ENCODE measurements around the gene USHBP1. TPM values are rescaled to one million over a fixed set of nuclear protein-coding genes. Genes with fewer than 3 reads are reported as not detected.
A peak's percentile ranks its signal among the peaks of the same experiment; 100 is the strongest.

The USHBP1 gene
- total and polyA plus RNA-seq, 2 of the 4 experiments (the other 2 are of a cell fraction), result not detected

- no peak for ATAC-seq (ENCODE audit: low read depth)
- CTCF ChIA-PET, result no interaction called here
Measured at GRCh38 chr19:17262557-17262956, 2.0 kb downstream of the USHBP1 start.

More at GRCh38 chr19:17262557-17262956, 2.0 kb downstream of the USHBP1 start:
- no peak overlapping the region for H3K4me3 ChIP-seq (ENCODE audit: insufficient read depth, low read depth, low read length)
- no peaks in the 10 kb centered on the region for H3K27me3 ChIP-seq (ENCODE audit: control insufficient read depth, insufficient read depth, low read length)
- no peak overlapping the region for H3K4ac ChIP-seq (ENCODE audit: low read depth, low read length)
- H2BK5ac ChIP-seq (ENCODE audit: low read depth, low read length, poor library complexity, severe bottlenecking), result no peak overlapping the region
- no peak overlapping the region for H3K4me2 ChIP-seq (ENCODE audit: low read depth, low read length)
- no peak overlapping the region for H2BK15ac ChIP-seq (ENCODE audit: low read depth, low read length)
- peaks cover 4% of the 10 kb centered on the region for H3K9me1 ChIP-seq (ENCODE audit: insufficient read depth, low read length)
- no peak overlapping the region for H4K8ac ChIP-seq (ENCODE audit: low read depth in 2 of 2, low read length in 2 of 2)
- no peak overlapping the region for H3K9ac ChIP-seq (ENCODE audit: low read depth, low read length)
- DNase-seq, result no peak
- H3K27ac ChIP-seq (ENCODE audit: insufficient read depth, low read length), result no peak overlapping the region
- H4K20me1 ChIP-seq (ENCODE audit: insufficient read depth, low read length), result 0 out of 2 replicates have a peak, but pooled peaks cover 4% of the 10 kb centered on the region
- no peak overlapping the region for H4K91ac ChIP-seq (ENCODE audit: insufficient read depth, low read depth, low read length)
- no TSS peak for BruUV-seq (replicated peaks)
- H3K23ac ChIP-seq (ENCODE audit: low read depth, low read length), result no peak overlapping the region
- no peak for TF ChIP-seq USF2 (IDR thresholded peaks at IDR 0.05; ENCODE audit: low read depth, low read length)
- no peak for TF ChIP-seq FOS (IDR thresholded peaks at IDR 0.05; ENCODE audit: low read depth, low read length)
- TF ChIP-seq BHLHE40 (IDR thresholded peaks at IDR 0.05; ENCODE audit: low read depth, low read length), result no peak
- no peak for TF ChIP-seq CTCF (conservative IDR thresholded peaks at IDR 0.05; ENCODE audit: low read depth, low read length)
- no peak for TF ChIP-seq POLR2A (IDR thresholded peaks at IDR 0.05; ENCODE audit: low read depth, low read length)
- TF ChIP-seq RFX5 (IDR thresholded peaks at IDR 0.05; ENCODE audit: low read depth, low read length), result no peak
- TF ChIP-seq SMC3 (IDR thresholded peaks at IDR 0.05; ENCODE audit: low read depth, low read length), result no peak
- no peak for TF ChIP-seq MXI1 (IDR thresholded peaks at IDR 0.05; ENCODE audit: borderline replicate concordance, low read depth, low read length)
- no peak for TF ChIP-seq NFE2L2 (IDR thresholded peaks at IDR 0.05; ENCODE audit: low read depth, low read length)
- no peak for TF ChIP-seq RCOR1 (IDR thresholded peaks at IDR 0.05; ENCODE audit: insufficient replicate concordance, low read length)
- no peak for TF ChIP-seq RAD21 (IDR thresholded peaks at IDR 0.05; ENCODE audit: low read length)
- TF ChIP-seq MAZ (IDR thresholded peaks at IDR 0.05; ENCODE audit: borderline replicate concordance, low read depth, low read length), result no peak
- no peak for TF ChIP-seq CEBPB (IDR thresholded peaks at IDR 0.05; ENCODE audit: low read depth, low read length)
- no peak for TF ChIP-seq ELK1 (IDR thresholded peaks at IDR 0.05; ENCODE audit: borderline replicate concordance, low read depth, low read length)
- TF ChIP-seq CHD1 (IDR thresholded peaks at IDR 0.05; ENCODE audit: low read depth, low read length), result no peak
- no peaks in the 10 kb centered on the region for H3K36me3 ChIP-seq (ENCODE audit: control insufficient read depth, insufficient read depth, low read length)
- H3K14ac ChIP-seq (replicated peaks; ENCODE audit: low read depth, low read length), result no peak overlapping the region
- POLR2A ChIA-PET (ENCODE audit: unreplicated experiment), result no interaction called here
- no peaks in the 10 kb centered on the region for H3K4me1 ChIP-seq (ENCODE audit: control insufficient read depth, insufficient read depth, low read length)
- dilution Hi-C loops (cut with HindIII; ENCODE audit: low sequenced_read_pairs, unreplicated experiment), result no loop called here
- 67% methylated on average over 8 of the region's 16 CpGs; no CpG with 5 or more reads in 1 of the 2 experiments for WGBS, 2 experiments (ENCODE audit: extremely low coverage in 2 of 2, insufficient read length in 1 of 2)
- H2AFZ ChIP-seq (replicated peaks; ENCODE audit: low read length, poor library complexity), result peak overlapping the region; percentile 63
- H3K56ac ChIP-seq (ENCODE audit: extremely low read depth, insufficient read depth, low read length), result no peak overlapping the region
- no peak overlapping the region for H2BK20ac ChIP-seq (ENCODE audit: low read depth, low read length)
- peaks cover 0 to 3% of the 10 kb centered on the region in 2 experiments; a peak in 2 of 4 replicates for H3K79me1 ChIP-seq (ENCODE audit: low read depth in 1 of 2, low read length in 2 of 2)
- no peak overlapping the region for H4K5ac ChIP-seq (ENCODE audit: low read depth, low read length)
- peaks cover 10% of the 10 kb centered on the region for H3K9me3 ChIP-seq (ENCODE audit: control insufficient read depth, insufficient read depth, low read length)
- H3K18ac ChIP-seq (ENCODE audit: low read depth, low read length), result no peak overlapping the region
- in situ Hi-C loops (cut with MboI; ENCODE audit: low sequenced_read_pairs), result no loop called here
- no peak overlapping the region for H2BK120ac ChIP-seq (ENCODE audit: low read depth, low read length)
- H2AK5ac ChIP-seq (ENCODE audit: low read depth, low read length), result no peak overlapping the region
- intact Hi-C loops (cut with micrococcal nuclease), result no loop called here
- no peak overlapping the region for H2AK9ac ChIP-seq (replicated peaks; ENCODE audit: low read depth, low read length, poor library complexity)
